MM.1S (cell line): ENCODE measurements around the gene KRT76.

Source experiments
- DNase-seq: peaks from one replicate; pipeline ENCODE4 v3.0.0-alpha.2; 2015
- H2AFZ ChIP-seq: fragments of 300-600 bp; sonication (generic); 2 replicates; pipeline ENCODE4 v1.6.0; 2016; ENCODE audit warnings: antibody characterized with exemption, low read length
- H3F3A ChIP-seq: fragments of 300-600 bp; sonication (generic); 2 replicates; pipeline ENCODE4 v1.6.1; 2016; ENCODE audit warnings: mild to moderate bottlenecking, antibody characterized with exemption, low read length, moderate library complexity, mixed read lengths; ENCODE audit not compliant: insufficient read depth
- H3K27ac ChIP-seq: fragments of 300-600 bp; sonication (generic); 2 replicates; pipeline ENCODE4 v1.5.1; 2016; ENCODE audit warnings: mild to moderate bottlenecking, low read length
- H3K27me3 ChIP-seq: fragments of 300-600 bp; sonication (generic); replicated peaks from 2 replicates; pipeline ENCODE4 v1.6.0; 2016; ENCODE audit warnings: low read length; ENCODE audit not compliant: insufficient read depth
- H3K36me3 ChIP-seq: fragments of 300-600 bp; sonication (generic); replicated peaks from 2 replicates; pipeline ENCODE4 v1.6.1; 2016; ENCODE audit warnings: mild to moderate bottlenecking, low read length, mixed read lengths; ENCODE audit not compliant: insufficient read depth
- H3K4me1 ChIP-seq: fragments of 300-600 bp; sonication (generic); 2 replicates; pipeline ENCODE4 v1.6.1; 2016; ENCODE audit warnings: low read length, mixed read lengths
- H3K4me2 ChIP-seq: fragments of 300-600 bp; sonication (generic); 2 replicates; pipeline ENCODE4 v1.6.0; 2016; ENCODE audit warnings: low read depth, low read length
- H3K4me3 ChIP-seq: fragments of 300-600 bp; sonication (generic); 2 replicates; pipeline ENCODE4 v1.5.1; 2016; ENCODE audit warnings: low read length, mixed read lengths
- H3K79me2 ChIP-seq: fragments of 300-600 bp; sonication (generic); 2 replicates; pipeline ENCODE4 v1.6.1; 2016; ENCODE audit warnings: mixed run types, low read length, mixed read lengths
- H3K9ac ChIP-seq: fragments of 300-600 bp; sonication (generic); 2 replicates; pipeline ENCODE4 v1.6.1; 2016; ENCODE audit warnings: low read length, mixed read lengths
- H3K9me2 ChIP-seq: fragments of 300-600 bp; sonication (generic); replicated peaks from 2 replicates; pipeline ENCODE4 v1.6.1; 2016; ENCODE audit warnings: mild to moderate bottlenecking, low read length, mixed read lengths; ENCODE audit not compliant: insufficient read depth
- H3K9me3 ChIP-seq: fragments of 300-600 bp; sonication (generic); replicated peaks from 2 replicates; pipeline ENCODE4 v1.6.1; 2016; ENCODE audit warnings: mild to moderate bottlenecking, low read length, mixed read lengths; ENCODE audit not compliant: insufficient read depth
- H4K20me1 ChIP-seq: fragments of 300-600 bp; sonication (generic); 2 replicates; pipeline ENCODE4 v1.6.1; 2016; ENCODE audit warnings: mild to moderate bottlenecking, low read length, moderate library complexity, mixed read lengths; ENCODE audit not compliant: insufficient read depth
- CTCF ChIP-seq: fragments of 300-600 bp; sonication (generic); IDR thresholded peaks from 2 replicates; pipeline ENCODE4 v1.5.1; 2016; ENCODE audit warnings: antibody characterized with exemption, low read length, mixed read lengths
- EZH2 ChIP-seq: fragments of 300-600 bp; sonication (generic); optimal IDR thresholded peaks from 2 replicates; pipeline ENCODE3; 2017; ENCODE audit warnings: low read depth, mild to moderate bottlenecking, antibody characterized with exemption, low read length, mixed read lengths
- EZH2phosphoT487 ChIP-seq: fragments of 300-600 bp; sonication (generic); IDR thresholded peaks from 2 replicates; pipeline ENCODE4 v1.6.1; 2018; ENCODE audit warnings: antibody characterized with exemption, low read length

KRT76 gene

GRCh38 chr12:52805739-52806138 lies 28.6 kb upstream of the KRT76 start:
- Histone ChIP-seq H3K9me2 (no peaks in the 10 kb centered on the region), H4K20me1 (no peaks in the 10 kb centered on the region), H3F3A (no peaks in the 10 kb centered on the region), H3K79me2 (no peaks in the 10 kb centered on the region), H2AFZ (no peak overlapping the region), H3K36me3 (no peaks in the 10 kb centered on the region), H3K27me3 (peaks cover 65% of the 10 kb centered on the region), H3K27ac (no peak overlapping the region), H3K9me3 (no peaks in the 10 kb centered on the region), H3K4me1 (no peaks in the 10 kb centered on the region), H3K9ac (no peak overlapping the region), H3K4me3 (no peak overlapping the region), H3K4me2 (no peak overlapping the region)
- DNase-seq, result no peak
- no peak for TF ChIP-seq EZH2
- no peak for TF ChIP-seq CTCF
- TF ChIP-seq EZH2phosphoT487, result no peak

GRCh38 chr12:52805000-52805399 lies 27.9 kb upstream of the KRT76 start:
- Histone ChIP-seq H3F3A (no peaks in the 10 kb centered on the region), H3K4me2 (no peak overlapping the region), H3K9me2 (no peaks in the 10 kb centered on the region), H3K4me3 (no peak overlapping the region), H3K27ac (no peak overlapping the region), H2AFZ (no peak overlapping the region), H3K36me3 (no peaks in the 10 kb centered on the region), H4K20me1 (no peaks in the 10 kb centered on the region), H3K9me3 (no peaks in the 10 kb centered on the region), H3K79me2 (no peaks in the 10 kb centered on the region), H3K9ac (no peak overlapping the region), H3K4me1 (no peaks in the 10 kb centered on the region), H3K27me3 (peaks cover 63% of the 10 kb centered on the region)
- no peak for DNase-seq
- no peak for TF ChIP-seq EZH2
- TF ChIP-seq EZH2phosphoT487, result no peak
- TF ChIP-seq CTCF, result no peak

- Histone ChIP-seq H3K4me3 (no peak overlapping the region), H3K79me2 (no peaks in the 10 kb centered on the region)
Observed at GRCh38 chr12:52802442-52802841, 25.3 kb upstream of the KRT76 start.

More at GRCh38 chr12:52802442-52802841, 25.3 kb upstream of the KRT76 start:
- Histone ChIP-seq H3K27me3 (peaks cover 51% of the 10 kb centered on the region), H3K27ac (no peak overlapping the region), H3K9me3 (no peaks in the 10 kb centered on the region), H4K20me1 (no peaks in the 10 kb centered on the region), H3K9ac (no peak overlapping the region), H2AFZ (no peak overlapping the region), H3K36me3 (no peaks in the 10 kb centered on the region), H3K4me2 (no peak overlapping the region), H3F3A (no peaks in the 10 kb centered on the region), H3K4me1 (no peaks in the 10 kb centered on the region), H3K9me2 (no peaks in the 10 kb centered on the region)
- no peak for TF ChIP-seq EZH2phosphoT487
- no peak for TF ChIP-seq EZH2
- no peak for TF ChIP-seq CTCF
- DNase-seq, result no peak
